NT2/D1 (cell line): ENCODE results near the gene SLC34A3.

Source experiments
- DNase-seq: peaks from one replicate; pipeline ENCODE4 v3.0.0-alpha.2; 2011; ENCODE audit warnings: low read depth, low spot score
- H3K27me3 ChIP-seq: 2 replicates; pipeline ENCODE4 v1.6.0; 2011; ENCODE audit warnings: mild to moderate bottlenecking; ENCODE audit not compliant: insufficient read length, insufficient read depth
- H3K36me3 ChIP-seq: 2 replicates; pipeline ENCODE4 v1.6.1; 2011; ENCODE audit warnings: mild to moderate bottlenecking, low read length, mixed read lengths; ENCODE audit not compliant: insufficient read depth, insufficient read length
- H3K4me1 ChIP-seq: 2 replicates; pipeline ENCODE4 v1.5.1; 2011; ENCODE audit not compliant: insufficient read depth, insufficient read length
- H3K4me3 ChIP-seq: 2 replicates; pipeline ENCODE4 v1.5.1; 2011; ENCODE audit warnings: low read depth; ENCODE audit not compliant: insufficient read length
- H3K9ac ChIP-seq: 2 replicates; pipeline ENCODE4 v1.6.0; 2011; ENCODE audit warnings: low read depth; ENCODE audit not compliant: insufficient read length
- H3K9me3 ChIP-seq: 2 replicates; pipeline ENCODE4 v1.5.1; 2011; ENCODE audit warnings: mild to moderate bottlenecking, low read length; ENCODE audit not compliant: insufficient read depth
- SUZ12 ChIP-seq: IDR thresholded peaks from 2 replicates; pipeline ENCODE4 v1.6.1; 2011; ENCODE audit not compliant: insufficient read length, insufficient read depth; ENCODE audit errors: extremely low read depth
- YY1 ChIP-seq: IDR thresholded peaks from 2 replicates; pipeline ENCODE4 v1.6.1; 2011; ENCODE audit not compliant: insufficient read length, insufficient read depth
- ZNF274 ChIP-seq: IDR thresholded peaks from 2 replicates; pipeline ENCODE4 v1.6.1; 2011; ENCODE audit warnings: mild to moderate bottlenecking, low read depth, low read length

SLC34A3 gene

DNA sequence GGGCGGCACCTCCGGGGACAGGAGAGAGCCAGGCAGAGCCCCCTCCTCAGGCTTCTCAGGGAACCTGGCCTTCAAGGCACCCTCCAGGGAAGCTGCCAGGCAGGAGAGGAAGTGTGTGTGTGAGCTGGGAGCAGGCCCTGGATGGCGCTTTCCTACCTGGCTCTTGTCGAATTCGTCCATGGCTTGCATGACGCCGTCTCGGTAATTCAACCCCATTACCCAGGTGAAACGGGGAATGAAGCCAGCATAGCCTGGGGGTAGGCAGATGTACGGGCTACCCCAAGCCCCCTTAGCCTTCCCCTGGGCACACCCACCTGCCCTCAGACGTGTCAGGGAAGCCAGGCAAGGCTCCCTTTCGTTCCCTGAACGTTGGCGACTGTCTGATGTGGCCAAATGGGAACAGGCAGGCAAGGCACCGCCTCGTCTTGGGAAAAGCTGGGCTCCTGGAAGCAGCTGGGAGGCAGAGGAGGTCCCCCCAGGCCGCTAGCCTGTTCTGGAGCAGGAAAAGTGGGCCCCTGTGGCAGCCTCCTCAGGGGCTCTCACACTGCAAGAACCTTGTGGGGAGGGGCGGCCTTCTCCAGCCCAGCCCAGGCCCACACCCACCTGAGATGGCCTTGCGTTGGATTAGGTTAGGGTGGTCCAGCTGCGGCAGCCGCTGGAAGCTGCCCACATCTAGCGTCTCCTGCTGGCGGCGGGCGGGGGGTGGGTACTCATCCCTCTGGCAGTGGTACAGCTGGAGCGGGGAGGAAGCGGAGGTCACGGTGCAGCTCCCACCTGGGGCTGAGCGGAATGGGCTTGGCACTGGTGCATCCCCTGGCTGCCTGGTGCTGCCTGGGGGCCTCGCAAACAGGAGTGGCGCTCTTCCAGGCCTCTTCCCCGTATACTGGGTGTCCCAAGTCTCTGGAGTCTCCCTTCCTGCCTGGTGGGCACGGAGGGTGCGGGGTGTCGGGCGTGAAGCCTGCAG lies 14.1 kb downstream of the SLC34A3 start:
- peak overlapping the region; percentile 2 for H3K9ac ChIP-seq
- no peak overlapping the region for H3K4me3 ChIP-seq
- H3K9me3 ChIP-seq, result no peaks in the 10 kb centered on the region
- TF ChIP-seq YY1, result no peak
- no peak for TF ChIP-seq SUZ12
- TF ChIP-seq ZNF274, result no peak
- H3K27me3 ChIP-seq, result peaks cover 6% of the 10 kb centered on the region
- DNase-seq, result no peak
- peaks cover 37% of the 10 kb centered on the region for H3K4me1 ChIP-seq
- H3K36me3 ChIP-seq, result peaks cover 27% of the 10 kb centered on the region

DNA sequence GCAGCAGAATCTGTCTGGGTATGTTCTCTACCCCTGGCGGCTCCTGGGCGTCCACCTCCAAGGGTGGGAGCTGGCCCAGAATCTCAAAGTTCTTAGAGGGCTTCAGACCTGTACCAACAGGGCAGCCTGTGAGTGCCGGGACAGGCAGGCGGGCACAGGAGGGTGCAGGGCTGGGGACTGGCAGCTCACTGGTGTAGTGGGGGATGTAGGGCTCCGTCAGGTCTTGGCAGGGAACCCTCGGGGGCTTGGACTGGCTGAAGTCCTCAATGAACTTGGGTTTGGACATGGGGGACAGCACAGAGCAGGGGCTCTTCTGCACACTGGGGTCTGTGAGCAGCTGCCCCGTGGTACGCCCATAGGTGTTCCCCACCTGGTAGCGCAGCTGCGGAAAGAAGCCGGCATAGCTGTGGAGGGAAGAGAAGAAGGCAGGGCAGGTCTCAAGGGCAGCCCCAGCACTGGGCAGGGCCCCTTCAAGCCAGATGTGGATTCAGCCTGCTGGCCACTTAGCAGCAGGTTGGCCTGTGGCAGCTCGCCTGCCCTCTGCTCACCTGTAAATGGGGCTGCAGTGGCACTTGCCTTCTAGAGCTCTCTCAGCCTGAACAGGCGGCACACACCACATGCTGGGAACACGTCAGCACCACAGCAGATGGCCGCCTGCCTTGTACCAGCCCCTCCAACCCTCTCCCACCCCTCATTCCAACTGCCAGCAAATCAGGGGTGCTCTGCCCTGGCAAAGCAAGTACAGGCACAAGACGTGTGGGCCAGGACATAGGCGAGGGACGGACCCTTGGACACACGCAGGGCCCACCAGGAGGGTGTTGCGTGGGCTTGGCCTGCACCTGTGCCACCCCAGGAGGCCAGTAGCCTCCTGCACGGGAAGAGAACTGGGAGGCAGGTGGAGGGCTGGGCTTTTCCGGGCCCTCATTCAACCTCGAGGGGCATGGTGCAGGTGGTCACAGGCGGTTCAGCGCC lies 15.0 kb downstream of the SLC34A3 start:
- no peak for DNase-seq
- Histone ChIP-seq H3K27me3 (peaks cover 6% of the 10 kb centered on the region), H3K9ac (no peak overlapping the region), H3K36me3 (peaks cover 27% of the 10 kb centered on the region), H3K4me3 (no peak overlapping the region), H3K9me3 (no peaks in the 10 kb centered on the region), H3K4me1 (peaks cover 41% of the 10 kb centered on the region)
- TF ChIP-seq YY1, result no peak
- TF ChIP-seq SUZ12, result no peak
- no peak for TF ChIP-seq ZNF274

DNA sequence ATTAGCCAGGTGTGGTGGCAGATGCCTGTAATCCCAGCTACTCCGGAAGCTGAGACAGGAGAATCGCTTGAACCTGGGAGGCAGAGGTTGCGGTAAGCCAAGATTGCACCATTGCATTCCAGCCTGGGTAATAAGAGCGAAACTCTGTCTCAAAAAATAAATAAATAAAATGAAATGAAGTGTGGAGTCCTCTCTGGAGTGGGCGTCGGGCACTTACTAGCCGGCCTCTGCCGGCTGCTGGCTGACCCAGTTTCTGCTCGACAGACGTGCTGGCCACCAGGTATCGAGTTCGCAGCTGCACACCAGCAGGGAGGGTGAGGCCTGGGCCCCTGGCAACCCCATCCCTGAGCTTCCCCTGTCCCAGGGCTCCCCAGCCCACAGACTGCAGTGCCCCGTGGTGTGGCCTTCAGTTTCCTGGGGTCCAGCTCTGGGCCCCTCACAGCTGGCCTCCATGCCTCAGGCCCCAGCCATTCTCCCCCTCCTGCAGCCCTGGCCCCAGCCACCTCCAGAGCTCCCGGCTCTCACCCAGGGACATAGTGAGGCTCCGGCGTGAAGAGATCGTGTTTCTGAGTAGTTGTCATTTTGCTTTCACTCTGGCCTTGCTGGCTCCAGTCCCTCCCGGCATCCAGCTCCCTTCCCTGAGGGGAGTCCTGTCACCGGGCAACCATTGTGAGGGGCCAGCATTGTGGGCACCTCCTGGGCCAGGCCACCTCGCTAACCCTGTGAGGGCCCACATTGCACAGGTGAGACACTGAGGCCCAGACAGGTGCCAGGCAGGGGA lies 16.6 kb downstream of the SLC34A3 start:
- Histone ChIP-seq H3K9me3 (no peaks in the 10 kb centered on the region), H3K9ac (peak overlapping the region; percentile 39), H3K4me1 (peaks cover 45% of the 10 kb centered on the region), H3K36me3 (peaks cover 18% of the 10 kb centered on the region), H3K27me3 (peaks cover 6% of the 10 kb centered on the region), H3K4me3 (no peak overlapping the region)
- no peak for DNase-seq
- TF ChIP-seq ZNF274 (no peak), SUZ12 (no peak), YY1 (no peak)

DNA sequence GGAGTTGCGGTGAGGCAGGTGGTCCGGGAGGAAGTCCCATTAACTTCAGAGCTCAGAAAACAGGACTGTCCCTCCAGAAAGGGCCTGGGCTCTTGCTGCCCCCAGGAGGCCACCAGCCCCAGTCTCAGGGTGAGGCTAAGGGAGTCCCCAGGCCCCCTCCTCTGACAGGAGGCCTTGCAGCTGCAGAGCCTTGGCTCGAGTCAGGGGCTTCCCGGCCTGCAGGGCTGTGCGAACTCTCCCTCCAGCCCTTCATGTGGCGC lies 17.1 kb downstream of the SLC34A3 start:
- DNase-seq, result no peak
- peaks cover 13% of the 10 kb centered on the region for H3K36me3 ChIP-seq
- H3K4me3 ChIP-seq, result no peak overlapping the region
- H3K27me3 ChIP-seq, result peaks cover 6% of the 10 kb centered on the region
- H3K4me1 ChIP-seq, result peaks cover 41% of the 10 kb centered on the region
- no peaks in the 10 kb centered on the region for H3K9me3 ChIP-seq
- peak overlapping the region; percentile 39 for H3K9ac ChIP-seq
- no peak for TF ChIP-seq ZNF274
- TF ChIP-seq YY1, result no peak
- TF ChIP-seq SUZ12, result no peak

DNA sequence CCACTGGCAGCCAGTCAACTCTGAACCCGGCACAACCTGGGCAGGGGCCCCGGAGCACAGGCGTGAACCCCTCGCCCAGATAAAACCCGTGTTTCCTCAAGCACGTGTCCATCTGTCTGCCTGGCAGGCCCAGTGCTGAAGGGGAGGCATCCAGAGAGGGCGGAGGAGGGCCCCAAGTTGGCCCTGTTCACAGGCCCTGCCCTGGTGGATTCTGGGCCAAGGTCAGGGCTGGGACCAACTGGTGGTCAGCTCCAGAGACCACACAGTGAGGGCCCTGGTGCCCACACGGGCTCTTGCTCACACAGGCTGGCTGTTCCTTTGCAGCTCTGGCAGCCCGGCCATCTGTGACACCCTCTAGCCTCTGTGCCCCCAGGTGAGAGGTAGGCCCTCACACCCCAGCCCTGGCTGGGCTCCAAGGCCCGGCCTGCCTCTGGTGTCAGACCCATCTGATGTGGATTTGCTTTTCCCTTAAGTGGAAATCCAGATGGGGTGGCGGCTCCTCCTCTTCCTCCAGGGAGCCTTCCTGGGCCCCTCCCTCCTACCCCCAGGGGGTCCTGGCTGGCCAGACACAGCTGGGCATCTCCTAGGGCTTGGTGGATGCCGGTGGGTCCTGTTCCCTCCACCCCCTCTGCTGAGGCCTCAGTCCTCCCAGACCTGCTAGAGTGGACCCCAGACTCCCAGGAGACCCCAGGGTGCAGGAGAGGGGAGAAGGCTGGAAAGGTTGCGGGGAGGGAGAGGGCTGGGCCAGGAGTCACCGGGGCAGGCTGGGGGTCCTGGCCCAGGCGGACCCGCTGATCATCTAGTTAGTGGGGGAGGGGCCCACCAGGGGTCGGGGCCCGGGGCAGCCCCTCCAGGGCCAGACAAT lies 19.9 kb downstream of the SLC34A3 start:
- no peak for DNase-seq
- no peak overlapping the region for H3K9ac ChIP-seq
- no peak for TF ChIP-seq ZNF274
- no peak for TF ChIP-seq YY1
- TF ChIP-seq SUZ12, result no peak
- H3K27me3 ChIP-seq, result peaks cover 6% of the 10 kb centered on the region
- no peaks in the 10 kb centered on the region for H3K36me3 ChIP-seq
- H3K4me1 ChIP-seq, result peaks cover 43% of the 10 kb centered on the region
- H3K4me3 ChIP-seq, result no peak overlapping the region
- H3K9me3 ChIP-seq, result no peaks in the 10 kb centered on the region

DNA sequence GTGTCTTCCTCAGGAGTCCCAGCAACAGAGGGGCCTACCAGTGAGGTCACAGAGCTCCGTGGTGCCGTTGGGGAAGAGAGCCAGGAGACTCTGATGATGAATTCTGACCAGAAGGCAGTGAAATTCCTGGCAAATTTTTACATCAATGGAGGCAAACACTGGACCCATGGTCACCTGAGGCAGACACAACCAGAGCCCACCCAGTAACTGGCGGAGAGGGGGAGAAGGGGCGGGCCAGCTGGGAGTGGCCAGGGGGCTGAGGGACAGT lies 20.4 kb downstream of the SLC34A3 start, which contains the start of gene STPG3:
Gene STPG3 (plus strand): TSS at position 93 of the 268 bp plus-strand sequence. CDS start 1 bp downstream, at position 94.
- peaks cover under 1% of the 10 kb centered on the region for H3K27me3 ChIP-seq
- peaks cover 43% of the 10 kb centered on the region for H3K4me1 ChIP-seq
- no peaks in the 10 kb centered on the region for H3K9me3 ChIP-seq
- H3K4me3 ChIP-seq, result no peak within 1 kb of the TSS
- H3K36me3 ChIP-seq, result peaks cover 4% of the 10 kb centered on the region
- DNase-seq, result no peak
- TF ChIP-seq ZNF274, result no peak
- TF ChIP-seq SUZ12, result no peak
- TF ChIP-seq YY1, result no peak
- H3K9ac ChIP-seq, result peak within 1 kb of the TSS; percentile 57
